HepG2 (cell line): ENCODE measurements around the gene UBAC2. TPM values are rescaled to one million over a fixed set of nuclear protein-coding genes. Genes with fewer than 3 reads are reported as not detected.

ENCODE experiments used
- ATAC-seq: fragments of 200-7000 bp; cut with Tn5 transposase; 3 replicates; pipeline ENCODE4 v1.9.1; 2020; ENCODE audit warnings: mild to moderate bottlenecking, moderate library complexity
- BruUV-seq: library from RNA; stranded (reverse); fragments of 400-500 nt; replicated peaks from 2 replicates; lab custom pipeline; 2021; lab: Mats Ljungman, UMichigan
- CTCF ChIA-PET: fragments of 300-600 bp; formaldehyde crosslinking; extraction: SDS; loops from one replicate; lab custom pipeline; 2021; ENCODE audit warnings: low total read pairs, inconsistent platforms, low intra/inter-chr PET ratio; lab: Yijun Ruan, JAX
- POLR2A ChIA-PET: fragments of 350-600 bp; sonication (Branson Sonifier 250); formaldehyde crosslinking; loops from one replicate; lab custom pipeline; 2020; ENCODE audit warnings: antibody characterized with exemption, inconsistent platforms; lab: Yijun Ruan, JAX
- DNase-seq: peaks from one replicate; pipeline ENCODE4 v3.0.0-alpha.2; 2015; ENCODE audit warnings: low spot score
- FAIRE-seq: peaks from 3 replicates; lab custom pipeline; 2011; peaks lifted over from hg19 to GRCh38; lab: Jason Lieb, UNC
- H2AFZ ChIP-seq: one replicate; pipeline ENCODE4 v1.6.1; 2011; ENCODE audit warnings: low read length, inconsistent platforms
- H3K27ac ChIP-seq: fragments of 300-600 bp; 3 replicates; pipeline ENCODE4 v1.8.0; 2011; ENCODE audit warnings: mixed run types, mild to moderate bottlenecking, mixed read lengths, low read length, inconsistent platforms; ENCODE audit not compliant: insufficient read depth; ENCODE audit errors: extremely low read length
- H3K27me3 ChIP-seq, 2 experiments: fragments of 200-600 bp in 1 of 2; 2 replicates in 1 of 2; 3 replicates in 1 of 2; pipeline versions ENCODE4 v1.6.0 to v1.8.0; 2011; ENCODE audit warnings: low read length in 2 of 2, mild to moderate bottlenecking in 2 of 2, moderate library complexity in 2 of 2, inconsistent platforms in 1 of 2; ENCODE audit not compliant: insufficient read depth in 2 of 2, control insufficient read depth in 1 of 2
- H3K36me3 ChIP-seq, 2 experiments: fragments of 200-600 bp in 1 of 2; replicated peaks in 1 of 2; 2 replicates in 1 of 2; 3 replicates in 1 of 2; pipeline versions ENCODE4 v1.5.1 to v1.8.0; 2011; ENCODE audit warnings: low read length in 2 of 2, inconsistent platforms in 1 of 2; ENCODE audit not compliant: insufficient read depth in 2 of 2, control insufficient read depth in 1 of 2
- H3K4me1 ChIP-seq: 2 replicates; pipeline ENCODE4 v1.5.1; 2012; ENCODE audit warnings: low read length, inconsistent platforms; ENCODE audit not compliant: insufficient read depth
- H3K4me2 ChIP-seq: 2 replicates; pipeline ENCODE4 v1.6.0; 2011; ENCODE audit warnings: low read depth, low read length, inconsistent platforms
- H3K4me3 ChIP-seq, 3 experiments: fragments of 200-600 bp in 1 of 3; sonication (generic), shearing (Covaris generic) in 1 of 3; replicated peaks in 1 of 3; 2 replicates each; pipeline ENCODE4 v1.5.1; 2011 to 2016; ENCODE audit warnings: low read length in 3 of 3, inconsistent platforms in 2 of 3, low read depth in 2 of 3, mild to moderate bottlenecking in 2 of 3, control low read depth in 1 of 3, mixed read lengths in 1 of 3; ENCODE audit not compliant: insufficient read depth in 1 of 3
- H3K79me2 ChIP-seq: one replicate; pipeline ENCODE4 v1.6.1; 2011; ENCODE audit warnings: low read length, inconsistent platforms; ENCODE audit not compliant: insufficient read depth
- H3K9ac ChIP-seq: 2 replicates; pipeline ENCODE4 v1.6.0; 2011; ENCODE audit warnings: mild to moderate bottlenecking, low read depth, low read length, inconsistent platforms; ENCODE audit not compliant: insufficient read depth
- H3K9me3 ChIP-seq: 2 replicates; pipeline ENCODE4 v1.5.1; 2012; ENCODE audit warnings: mild to moderate bottlenecking, low read length
- H4K20me1 ChIP-seq: 2 replicates; pipeline ENCODE4 v1.6.0; 2011; ENCODE audit warnings: inconsistent platforms, mild to moderate bottlenecking, low read length, moderate library complexity; ENCODE audit not compliant: insufficient read depth
- CBFB ChIP-seq: sonication (generic); formaldehyde crosslinking; IDR thresholded peaks from 2 replicates; pipeline ENCODE4 v1.4.0; 2020; ENCODE audit warnings: missing genetic modification reagents
- CREB1 ChIP-seq, 2 experiments: fragments of 450-650 bp in 1 of 2; IDR thresholded peaks; 2 replicates each; pipeline ENCODE4 v1.6.1; 2016 to 2017; ENCODE audit warnings: control low read depth in 1 of 2, mild to moderate bottlenecking in 1 of 2, missing compliant biosample characterization in 1 of 2, missing genetic modification characterization in 1 of 2
- HDAC1 ChIP-seq: sonication (generic); formaldehyde crosslinking; IDR thresholded peaks from 2 replicates; pipeline ENCODE4 v1.5.1; 2020; ENCODE audit warnings: mild to moderate bottlenecking, missing genetic modification reagents
- MXD3 ChIP-seq: IDR thresholded peaks from 2 replicates; pipeline ENCODE4 v1.6.1; 2016; ENCODE audit warnings: mild to moderate bottlenecking, missing biosample characterization, missing genetic modification reagents
- NCOA2 ChIP-seq: sonication (generic); formaldehyde crosslinking; IDR thresholded peaks from 2 replicates; pipeline ENCODE4 v1.8.0; 2022; ENCODE audit warnings: inconsistent platforms
- RFXANK ChIP-seq: IDR thresholded peaks from 2 replicates; pipeline ENCODE4 v1.6.1; 2016
- ZBTB33 ChIP-seq: sonication (generic); formaldehyde crosslinking; IDR thresholded peaks from 2 replicates; pipeline ENCODE4 v1.4.0; 2020; ENCODE audit warnings: missing genetic modification reagents
- WGBS: methylation state at CpG from one replicate; pipeline ENCODE4 v1.1.6; 2017; ENCODE audit warnings: low lambda C conversion rate; 5-methylcytosine and 5-hydroxymethylcytosine counted together
- in situ Hi-C: cut with HindIII; loops from 2 replicates; pipeline ENCODE4 v1.10.0; 2017; ENCODE audit warnings: low pct_unique_long_range_greater_than_20kb; ENCODE audit not compliant: extremely low pct_ligation_motif_present
- intact Hi-C: fragments of 100-400 bp; cut with micrococcal nuclease; formaldehyde crosslinking; loops from one replicate; pipeline ENCODE4 v1.10.0; 2022; ENCODE audit not compliant: unreplicated experiment
- polyA plus RNA-seq, 8 experiments: library from polyadenylated mRNA; depleted of rRNA in 3 of 8; stranded (reverse) in 7 of 8; unstranded in 1 of 8; fragments of >200 nt; fragmentation: Illumina TruSeq in 4 of 8; extraction: Trizol in 4 of 8; gene quantifications; 2 replicates each; pipeline versions ENCODE4 v1.2.1 to v1.2.3, GENCODE V29; 2011 to 2016; ENCODE audit warnings: low read depth in 4 of 8, missing spikeins in 1 of 8, mixed read lengths in 1 of 8; ENCODE audit not compliant: insufficient read depth in 1 of 8
- total RNA-seq, 5 experiments: library from RNA; depleted of rRNA; stranded (reverse); fragments of >200 nt; fragmentation: Illumina TruSeq; extraction: Trizol; gene quantifications; 2 replicates each; pipeline ENCODE4 v1.2.3, GENCODE V29; 2016; ENCODE audit warnings: low read depth in 1 of 5

The UBAC2 gene
- total and polyA plus RNA-seq, 2 of the 13 experiments (the other 11 are each of a cell fraction or from before 2014, with no cell fraction given): 61.3 to 80.8 TPM

- no peaks in the 10 kb centered on the region for H3K4me1 ChIP-seq
- ATAC-seq (no peak), DNase-seq (no peak), FAIRE-seq (no peak)
- H3K36me3 ChIP-seq: no peaks in the 10 kb centered on the region
- CTCF ChIA-PET: no interaction called here
- H3K79me2 ChIP-seq: no peaks in the 10 kb centered on the region
- WGBS: 23% methylated on average over 6 of the region's 9 CpGs
- no peak overlapping the region for H3K4me2 ChIP-seq
- no TSS peak for BruUV-seq
- H3K4me3 ChIP-seq: no peak overlapping the region
- no peaks in the 10 kb centered on the region for H4K20me1 ChIP-seq
- H3K27me3 ChIP-seq: peaks cover 2 to 41% of the 10 kb centered on the region in 2 experiments; a peak in 3 of 5 replicates
- POLR2A ChIA-PET: no interaction called here
- TF ChIP-seq CREB1 (IDR thresholded peaks at IDR 0.05) (peak; percentile 59; the same call in 1 of the 2 replicates), CREB1 (CRISPR knock-in tag; IDR thresholded peaks at IDR 0.05) (no peak), CBFB (CRISPR knock-in tag) (no peak)
- H2AFZ ChIP-seq: no peak overlapping the region
- H3K9me3 ChIP-seq: no peaks in the 10 kb centered on the region
- intact Hi-C loops (no loop called here), in situ Hi-C loops (no loop called here)
- no peak overlapping the region for H3K27ac ChIP-seq
- H3K9ac ChIP-seq: no peak overlapping the region
These were observed 221.3 kb downstream of the UBAC2 start for GRCh38 chr13:99421758-99422585.

- Histone ChIP-seq H3K36me3 (no peaks in the 10 kb centered on the region), H3K27ac (no peak overlapping the region), H4K20me1 (no peaks in the 10 kb centered on the region), H3K4me3 (no peak overlapping the region), H3K9ac (no peak overlapping the region), H2AFZ (no peak overlapping the region), H3K79me2 (no peaks in the 10 kb centered on the region), H3K9me3 (no peaks in the 10 kb centered on the region), H3K4me1 (no peaks in the 10 kb centered on the region), H3K4me2 (no peak overlapping the region), H3K27me3 (peaks cover 2 to 34% of the 10 kb centered on the region in 2 experiments; a peak in 3 of 5 replicates)
- TF ChIP-seq HDAC1 (CRISPR knock-in tag) (no peak), NCOA2 (CRISPR knock-in tag) (no peak), MXD3 (no peak), ZBTB33 (CRISPR knock-in tag) (no peak), RFXANK (CRISPR knock-in tag) (no peak)
- BruUV-seq: no TSS peak
- no peak for ATAC-seq
- FAIRE-seq: no peak
- in situ Hi-C loops: no loop called here
- POLR2A ChIA-PET: no interaction called here
- no peak for DNase-seq
- WGBS: 53% methylated on average over 12 of the region's 13 CpGs
- intact Hi-C loops: no loop called here
- CTCF ChIA-PET: no interaction called here
These were observed 222.0 kb downstream of the UBAC2 start for GRCh38 chr13:99422586-99423220.
